ENCODE data around the gene CDC42BPB.

GRCh38 chr14:102942069-102942468 lies 115.3 kb downstream of the CDC42BPB start:
- no peak for TF ChIP-seq CTCF (IDR thresholded peaks at IDR 0.05; ENCODE audit: borderline replicate concordance, extremely low read depth, low read length, poor library complexity, severe bottlenecking)
- TF ChIP-seq EZH2 (IDR thresholded peaks at IDR 0.05; ENCODE audit: borderline replicate concordance, low read depth, low read length, severe bottlenecking) = no peak

All from DND-41 (cell line).